Calu3 (cell line): ENCODE measurements around the gene TRAF3IP3. TPM values are rescaled to one million over a fixed set of nuclear protein-coding genes. Genes with fewer than 3 reads are reported as not detected.

Source experiments
- BruUV-seq: library from RNA; stranded (reverse); fragments of 400-500 nt; replicated peaks from 2 replicates; lab custom pipeline; 2021; lab: Mats Ljungman, UMichigan
- CTCF ChIA-PET: fragments of 300-600 bp; sonication (Branson Sonifier 250); formaldehyde crosslinking; loops from one replicate; lab custom pipeline; 2022; ENCODE audit warnings: antibody characterized with exemption; lab: Charles Lee
- DNase-seq: peaks from one replicate; pipeline ENCODE4 v3.0.0; 2022
- H3K27ac Mint-ChIP-seq: one replicate; pipeline ENCODE4 v1.8.0; 2022; ENCODE audit warnings: mixed read lengths; ENCODE audit not compliant: unreplicated experiment
- H3K27me3 Mint-ChIP-seq: one replicate; pipeline ENCODE4 v1.8.0; 2022; ENCODE audit warnings: mixed read lengths; ENCODE audit not compliant: unreplicated experiment
- H3K36me3 Mint-ChIP-seq: one replicate; pipeline ENCODE4 v1.8.0; 2022; ENCODE audit warnings: mild to moderate bottlenecking, moderate library complexity, mixed read lengths; ENCODE audit not compliant: insufficient read depth, unreplicated experiment
- H3K4me1 Mint-ChIP-seq: one replicate; pipeline ENCODE4 v1.8.0; 2022; ENCODE audit warnings: mild to moderate bottlenecking, low read depth, mixed read lengths; ENCODE audit not compliant: unreplicated experiment
- H3K4me3 Mint-ChIP-seq: one replicate; pipeline ENCODE4 v1.8.0; 2022; ENCODE audit warnings: mild to moderate bottlenecking, low read depth, moderate library complexity, mixed read lengths; ENCODE audit not compliant: unreplicated experiment
- H3K9me3 Mint-ChIP-seq: one replicate; pipeline ENCODE4 v1.8.0; 2022; ENCODE audit warnings: low read depth, mixed read lengths; ENCODE audit not compliant: unreplicated experiment
- CTCF ChIP-seq: fragments of 200-600 bp; IDR thresholded peaks from one replicate; pipeline ENCODE4 v1.8.0; 2022; ENCODE audit warnings: antibody characterized with exemption; ENCODE audit not compliant: unreplicated experiment
- intact Hi-C: fragments of 100-400 bp; cut with micrococcal nuclease; formaldehyde crosslinking; loops from one replicate; pipeline ENCODE4 v1.10.0; 2022; ENCODE audit not compliant: unreplicated experiment
- total RNA-seq: library from RNA; stranded (reverse); gene quantifications from 2 replicates; pipeline ENCODE4 v1.2.3, GENCODE V29; 2022

TRAF3IP3 gene
- total RNA-seq, 1 experiment from 2014 or later = not detected

GRCh38 chr1:209775678-209776077 is 19.8 kb downstream of the TRAF3IP3 start:
- no peak for TF ChIP-seq CTCF
- intact Hi-C loops = no loop called here
- H3K4me1 Mint-ChIP-seq = peaks cover 7% of the 10 kb centered on the region
- BruUV-seq = no TSS peak
- CTCF ChIA-PET = interaction anchor here (0.5 to 0.7 kb wide), 4 partner anchors 9 to 1832 kb away, joined by 3 read pairs; partner anchors contain the start of gene C1orf74
- H3K36me3 Mint-ChIP-seq = no peaks in the 10 kb centered on the region
- H3K4me3 Mint-ChIP-seq = no peak overlapping the region
- H3K27ac Mint-ChIP-seq = no peak overlapping the region
- H3K9me3 Mint-ChIP-seq = no peaks in the 10 kb centered on the region
- H3K27me3 Mint-ChIP-seq = no peaks in the 10 kb centered on the region
- DNase-seq = no peak

GRCh38 chr1:209777587-209777986 is 21.7 kb downstream of the TRAF3IP3 start:
- TF ChIP-seq CTCF = no peak
- H3K27me3 Mint-ChIP-seq = no peaks in the 10 kb centered on the region

GRCh38 chr1:209778102-209778501 is 22.2 kb downstream of the TRAF3IP3 start:
- Mint-ChIP-seq H3K4me3 (no peak overlapping the region), H3K36me3 (no peaks in the 10 kb centered on the region), H3K27me3 (no peaks in the 10 kb centered on the region), H3K4me1 (peaks cover 8% of the 10 kb centered on the region), H3K27ac (no peak overlapping the region), H3K9me3 (no peaks in the 10 kb centered on the region)
- CTCF ChIA-PET = no interaction called here
- intact Hi-C loops = no loop called here
- no TSS peak for BruUV-seq
- no peak for DNase-seq
- no peak for TF ChIP-seq CTCF

More at GRCh38 chr1:209777587-209777986, 21.7 kb downstream of the TRAF3IP3 start:
- Mint-ChIP-seq H3K4me1 (peaks cover 8% of the 10 kb centered on the region), H3K9me3 (no peaks in the 10 kb centered on the region), H3K27ac (no peak overlapping the region), H3K36me3 (no peaks in the 10 kb centered on the region), H3K4me3 (no peak overlapping the region)
- BruUV-seq = no TSS peak
- CTCF ChIA-PET = no interaction called here
- intact Hi-C loops = no loop called here
- DNase-seq = no peak

- Mint-ChIP-seq H3K9me3 (no peaks in the 10 kb centered on the region), H3K27ac (no peak overlapping the region), H3K27me3 (no peaks in the 10 kb centered on the region), H3K36me3 (peaks cover 12% of the 10 kb centered on the region), H3K4me1 (peaks cover 25% of the 10 kb centered on the region), H3K4me3 (no peak overlapping the region)
- CTCF ChIA-PET = no interaction called here
- intact Hi-C loops = no loop called here
- TF ChIP-seq CTCF = no peak
- BruUV-seq = no TSS peak
- DNase-seq = no peak
Observed at GRCh38 chr1:209780268-209780667, 24.4 kb downstream of the TRAF3IP3 start.
